ENCODE data around the gene GOLGA6A.

Gene GOLGA6A

DNA sequence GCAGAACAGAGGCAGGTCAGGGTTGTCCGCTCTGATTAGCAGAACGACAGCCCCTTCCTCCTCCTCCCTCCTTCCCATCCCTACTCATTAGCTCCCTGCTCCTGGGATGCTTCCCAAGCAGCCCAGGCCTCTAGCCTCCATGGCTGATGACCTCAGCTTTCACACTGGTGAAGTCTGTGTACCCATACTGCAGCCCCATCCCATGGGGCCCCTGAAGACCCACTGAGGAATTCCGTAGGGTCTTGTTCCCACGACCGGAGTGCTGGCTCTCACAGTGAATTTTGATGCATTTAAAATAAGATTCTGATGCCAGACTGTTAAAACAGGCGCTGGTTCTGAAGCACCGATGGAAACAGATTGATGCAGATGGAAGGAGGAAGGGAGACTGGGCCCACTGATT, 36.1 kb downstream of the GOLGA6A start:
- DNase-seq (ENCODE audit: insufficient read length, low spot score) = no peak
- no peak for TF ChIP-seq POLR2A (IDR thresholded peaks at IDR 0.05; ENCODE audit: low read depth, low read length)
- FAIRE-seq = no peak

DNA sequence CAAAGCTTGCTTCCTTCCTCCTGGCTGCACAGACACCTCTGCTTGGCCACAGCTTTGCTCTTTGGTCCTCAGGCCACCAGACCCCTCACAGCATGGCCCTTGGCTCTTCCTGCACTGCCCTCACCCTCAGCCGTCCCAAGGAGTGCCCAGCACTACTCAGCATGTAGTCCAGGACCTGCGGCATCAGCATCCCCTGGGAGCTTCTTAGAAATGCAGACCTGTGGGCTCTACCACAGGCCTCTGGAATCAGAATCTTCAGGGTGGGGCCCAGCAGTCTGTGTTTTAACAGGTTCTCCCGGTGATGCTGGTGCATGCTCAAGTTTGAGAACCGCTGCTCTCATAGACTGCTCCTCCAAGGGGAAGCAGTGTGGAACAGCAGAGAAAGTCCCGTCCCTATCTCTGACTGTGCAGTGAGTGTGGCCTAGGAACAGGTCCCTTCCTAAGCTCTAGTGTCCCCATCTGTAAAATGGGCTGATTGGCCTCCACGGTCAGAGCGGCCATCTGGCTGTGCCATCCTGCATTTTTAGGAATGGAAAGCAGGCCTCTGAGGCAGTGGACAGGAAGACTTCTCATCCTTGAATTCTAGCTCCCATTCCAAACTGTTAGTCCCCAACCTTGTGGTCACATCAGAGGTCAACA, 36.6 kb downstream of the GOLGA6A start:
- no peak for DNase-seq (ENCODE audit: insufficient read length, low spot score)
- TF ChIP-seq POLR2A (IDR thresholded peaks at IDR 0.05; ENCODE audit: low read depth, low read length) = no peak
- FAIRE-seq = no peak

DNA sequence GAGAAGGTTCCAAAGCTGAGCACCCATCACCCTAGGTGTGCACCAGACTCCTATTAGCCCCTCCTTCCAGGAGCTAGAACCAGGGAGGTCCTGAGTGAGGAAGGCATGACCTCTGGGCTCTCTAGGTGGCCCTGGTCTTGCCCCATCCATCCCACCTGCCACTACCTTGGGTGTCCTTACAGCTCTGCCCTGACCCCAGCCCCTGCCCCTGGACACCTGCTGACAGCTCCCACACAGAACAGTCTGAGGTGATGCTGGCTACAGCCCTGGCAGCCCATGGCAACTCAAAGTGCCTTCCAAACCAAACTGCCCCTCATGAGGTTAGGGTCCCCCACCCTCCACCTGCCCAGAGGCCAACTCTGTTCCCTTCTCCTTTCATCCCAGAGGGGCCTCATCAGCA, 37.2 kb downstream of the GOLGA6A start:
- FAIRE-seq (no peak), DNase-seq (ENCODE audit: insufficient read length, low spot score) (no peak)

DNA sequence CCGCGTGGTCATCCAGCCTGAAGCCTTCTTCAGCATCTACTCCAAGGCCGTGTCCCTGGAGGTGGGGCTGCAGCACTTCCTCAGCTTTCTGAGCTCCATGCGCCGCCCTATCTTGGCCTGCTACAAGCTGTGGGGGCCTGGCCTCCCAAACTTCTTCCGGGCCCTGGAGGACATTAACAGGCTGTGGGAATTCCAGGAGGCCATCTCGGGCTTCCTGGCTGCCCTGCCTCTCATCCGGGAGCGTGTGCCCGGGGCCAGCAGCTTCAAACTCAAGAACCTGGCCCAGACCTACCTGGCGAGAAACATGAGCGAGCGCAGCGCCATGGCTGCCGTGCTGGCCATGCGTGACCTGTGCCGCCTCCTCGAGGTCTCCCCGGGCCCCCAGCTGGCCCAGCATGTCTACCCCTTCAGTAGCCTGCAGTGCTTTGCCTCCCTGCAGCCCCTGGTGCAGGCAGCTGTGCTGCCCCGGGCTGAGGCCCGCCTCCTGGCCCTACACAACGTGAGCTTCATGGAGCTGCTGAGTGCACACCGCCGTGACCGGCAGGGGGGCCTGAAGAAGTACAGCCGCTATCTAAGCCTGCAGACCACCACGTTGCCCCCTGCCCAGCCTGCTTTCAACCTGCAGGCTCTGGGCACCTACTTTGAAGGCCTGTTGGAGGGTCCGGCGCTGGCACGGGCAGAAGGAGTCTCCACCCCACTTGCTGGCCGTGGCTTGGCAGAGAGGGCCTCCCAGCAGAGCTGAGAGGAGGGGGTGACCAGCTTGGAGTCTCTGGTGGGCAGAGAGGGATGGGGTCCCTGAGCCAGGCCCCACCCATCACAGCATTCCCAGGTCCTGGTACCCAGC, 37.9 kb downstream of the GOLGA6A start:
- no peak for DNase-seq (ENCODE audit: insufficient read length, low spot score)
- no peak for FAIRE-seq
- TF ChIP-seq POLR2A (IDR thresholded peaks at IDR 0.05; ENCODE audit: low read depth, low read length) = no peak

More for the DNA sequence above, 37.2 kb downstream of the GOLGA6A start:
- TF ChIP-seq POLR2A (IDR thresholded peaks at IDR 0.05; ENCODE audit: low read depth, low read length) = no peak

GRCh38 chr15:74043425-74044266, 38.7 kb downstream of the GOLGA6A start:
- FAIRE-seq (no peak), DNase-seq (ENCODE audit: insufficient read length, low spot score) (no peak)
- no peak for TF ChIP-seq POLR2A (IDR thresholded peaks at IDR 0.05; ENCODE audit: low read depth, low read length)

DNA sequence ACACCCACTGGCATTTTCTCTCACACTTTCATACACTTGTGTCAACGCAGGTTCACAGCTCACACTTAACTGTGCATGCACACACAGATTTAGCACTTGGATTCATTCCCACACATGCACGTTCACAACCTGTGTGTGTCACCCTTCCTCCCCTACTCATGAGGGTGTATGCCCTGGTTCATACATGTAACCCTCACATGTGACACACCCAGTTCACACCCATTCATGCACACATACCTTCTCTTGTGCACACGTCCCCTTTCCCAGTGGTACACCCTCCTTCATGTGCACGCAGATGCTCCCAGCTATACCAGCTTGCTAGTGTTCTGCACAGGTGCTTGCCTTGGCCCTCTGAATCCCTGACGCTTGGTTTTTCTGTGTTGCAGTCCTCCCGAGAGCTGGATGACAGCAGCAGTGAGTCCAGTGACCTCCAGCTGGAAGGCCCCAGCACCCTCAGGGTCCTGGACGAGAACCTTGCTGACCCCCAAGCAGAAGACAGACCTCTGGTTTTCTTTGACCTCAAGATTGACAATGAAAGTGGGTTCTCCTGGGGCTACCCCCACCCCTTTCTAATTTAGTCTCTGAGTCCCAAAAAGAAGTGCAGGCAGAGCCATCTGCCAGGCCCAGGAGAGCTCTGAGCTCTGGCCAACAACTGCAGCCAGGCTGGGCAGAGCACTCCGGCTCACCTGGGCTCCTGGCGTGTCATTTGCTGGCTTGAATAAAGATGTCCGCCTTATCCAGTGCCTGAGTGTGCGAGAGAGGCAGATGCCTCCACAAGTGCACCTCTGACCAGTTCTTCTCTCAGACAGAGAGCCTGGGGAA, 39.5 kb downstream of the GOLGA6A start:
- no peak for TF ChIP-seq POLR2A (IDR thresholded peaks at IDR 0.05; ENCODE audit: low read depth, low read length)
- FAIRE-seq (no peak), DNase-seq (ENCODE audit: insufficient read length, low spot score) (no peak)

GRCh38 chr15:74041777-74042435, 40.4 kb downstream of the GOLGA6A start:
- FAIRE-seq = no peak

GRCh38 chr15:74041311-74041756, 41.0 kb downstream of the GOLGA6A start:
- no peak for FAIRE-seq
- no peak for DNase-seq (ENCODE audit: insufficient read length, low spot score)

More at GRCh38 chr15:74041777-74042435, 40.4 kb downstream of the GOLGA6A start:
- DNase-seq (ENCODE audit: insufficient read length, low spot score) = no peak
- TF ChIP-seq POLR2A (IDR thresholded peaks at IDR 0.05; ENCODE audit: low read depth, low read length) = no peak

GRCh38 chr15:74040109-74040850, 42.1 kb downstream of the GOLGA6A start:
- DNase-seq (ENCODE audit: insufficient read length, low spot score) (peak; percentile 78), FAIRE-seq (no peak)
- TF ChIP-seq POLR2A (IDR thresholded peaks at IDR 0.05; ENCODE audit: low read depth, low read length) = no peak

More at GRCh38 chr15:74041311-74041756, 41.0 kb downstream of the GOLGA6A start:
- no peak for TF ChIP-seq POLR2A (IDR thresholded peaks at IDR 0.05; ENCODE audit: low read depth, low read length)

DNA sequence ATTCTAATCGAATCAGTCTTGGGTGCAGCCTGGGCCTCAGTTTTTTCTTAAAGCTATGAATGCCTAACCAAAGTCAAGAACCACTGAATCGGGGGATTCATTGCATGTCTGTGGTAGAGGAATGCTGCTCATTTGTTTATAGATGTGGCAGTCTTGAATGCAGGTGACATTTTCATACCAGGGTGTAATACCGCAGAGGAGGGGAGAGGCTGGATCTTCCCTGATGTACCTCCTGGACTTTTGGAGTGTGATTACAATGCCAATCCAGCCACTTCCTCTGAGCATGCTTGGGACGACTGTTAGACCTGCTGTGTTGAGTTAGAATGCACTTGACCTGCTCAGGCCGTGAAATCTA, 42.7 kb downstream of the GOLGA6A start:
- no peak for TF ChIP-seq POLR2A (IDR thresholded peaks at IDR 0.05; ENCODE audit: low read depth, low read length)
- FAIRE-seq (no peak), DNase-seq (ENCODE audit: insufficient read length, low spot score) (no peak)

- no peak for TF ChIP-seq POLR2A (IDR thresholded peaks at IDR 0.05; ENCODE audit: low read depth, low read length)
- DNase-seq (ENCODE audit: insufficient read length, low spot score) (no peak), FAIRE-seq (no peak)
These were observed 43.4 kb downstream of the GOLGA6A start for GRCh38 chr15:74038707-74039655.
